ENCODE measurements around the gene FOXL2NB.

FOXL2NB gene

GRCh38 chr3:138928727-138929372 lies 18.2 kb upstream of the FOXL2NB start:
- DNase-seq (ENCODE audit: low read depth, low spot score): no peak

- DNase-seq (ENCODE audit: low read depth, low spot score): no peak
These were observed 13.8 kb upstream of the FOXL2NB start for GRCh38 chr3:138933068-138933668.

GRCh38 chr3:138933981-138934691 lies 12.9 kb upstream of the FOXL2NB start:
- no peak for DNase-seq (ENCODE audit: low read depth, low spot score)

- no peak for DNase-seq (ENCODE audit: low read depth, low spot score)
These were observed 11.5 kb upstream of the FOXL2NB start for GRCh38 chr3:138935505-138935862.

- DNase-seq (ENCODE audit: low read depth, low spot score): peak; percentile 36
These were observed 10.9 kb upstream of the FOXL2NB start for GRCh38 chr3:138935863-138936740.

- DNase-seq (ENCODE audit: low read depth, low spot score): no peak
These were observed 10.0 kb upstream of the FOXL2NB start for GRCh38 chr3:138936741-138937689.

- no peak for DNase-seq (ENCODE audit: low read depth, low spot score)
These were observed 9.3 kb upstream of the FOXL2NB start for GRCh38 chr3:138937690-138938055.

GRCh38 chr3:138938056-138938876 lies 8.8 kb upstream of the FOXL2NB start:
- no peak for DNase-seq (ENCODE audit: low read depth, low spot score)

- DNase-seq (ENCODE audit: low read depth, low spot score): no peak
These were observed 8.0 kb upstream of the FOXL2NB start for GRCh38 chr3:138938877-138939560.

GRCh38 chr3:138939561-138940241 lies 7.3 kb upstream of the FOXL2NB start:
- DNase-seq (ENCODE audit: low read depth, low spot score): no peak

- DNase-seq (ENCODE audit: low read depth, low spot score): no peak
These were observed 6.6 kb upstream of the FOXL2NB start for GRCh38 chr3:138940446-138940845.

GRCh38 chr3:138941259-138941885 lies 5.6 kb upstream of the FOXL2NB start:
- no peak for DNase-seq (ENCODE audit: low read depth, low spot score)

GRCh38 chr3:138942271-138942670 lies 4.7 kb upstream of the FOXL2NB start:
- no peak for DNase-seq (ENCODE audit: low read depth, low spot score)

- DNase-seq (ENCODE audit: low read depth, low spot score): no peak
These were observed 4.0 kb upstream of the FOXL2NB start for GRCh38 chr3:138942861-138943623.

GRCh38 chr3:138943724-138944653 lies 3.0 kb upstream of the FOXL2NB start:
- no peak for DNase-seq (ENCODE audit: low read depth, low spot score)

GRCh38 chr3:138944654-138944928 lies 2.4 kb upstream of the FOXL2NB start:
- no peak for DNase-seq (ENCODE audit: low read depth, low spot score)

Data from activated naive CD8-positive, alpha-beta T cell treated with anti-CD3 and anti-CD28 coated beads, Interleukin-2, amount 50 U/mL, for 16 hours (primary cell).